Type B pancreatic cell (in vitro differentiated cells): ENCODE results near the gene PAX7. TPM values are rescaled to one million over a fixed set of nuclear protein-coding genes. Genes with fewer than 3 reads are reported as not detected.

ENCODE experiments used
- DNase-seq: peaks from one replicate; pipeline ENCODE4 v3.0.0; 2021; ENCODE audit warnings: mixed read lengths; ENCODE audit not compliant: unreplicated experiment; ENCODE audit errors: extremely low spot score
- H3K27ac Mint-ChIP-seq: 2 replicates; pipeline ENCODE4 v1.8.0; 2021; ENCODE audit warnings: mild to moderate bottlenecking, mixed read lengths
- H3K27me3 Mint-ChIP-seq: 2 replicates; pipeline ENCODE4 v1.8.0; 2021; ENCODE audit warnings: mixed read lengths
- H3K36me3 Mint-ChIP-seq: 2 replicates; pipeline ENCODE4 v1.8.0; 2021; ENCODE audit warnings: mixed read lengths
- H3K4me1 Mint-ChIP-seq: one replicate; pipeline ENCODE4 v1.8.0; 2021; ENCODE audit warnings: mixed read lengths; ENCODE audit not compliant: unreplicated experiment
- H3K4me3 Mint-ChIP-seq: 2 replicates; pipeline ENCODE4 v1.8.0; 2021; ENCODE audit warnings: mild to moderate bottlenecking, mixed read lengths
- H3K9me3 Mint-ChIP-seq: 2 replicates; pipeline ENCODE4 v1.8.0; 2021; ENCODE audit warnings: mixed read lengths
- CTCF ChIP-seq: fragments of 200-600 bp; sonication (generic); conservative IDR thresholded peaks from 2 replicates; pipeline ENCODE4 v1.5.0; 2021; ENCODE audit warnings: antibody characterized with exemption, mild to moderate bottlenecking
- total RNA-seq: library from RNA; stranded (reverse); gene quantifications from 2 replicates; pipeline ENCODE4 v1.2.1, GENCODE V29; 2021; ENCODE audit warnings: low replicate concordance

Gene PAX7
- total RNA-seq, 1 donor from 2014 or later: 2.9 TPM

GRCh38 chr1:18795002-18795689, 164.5 kb downstream of the PAX7 start:
- no peak for DNase-seq
- peaks cover 8% of the 10 kb centered on the region for H3K4me1 Mint-ChIP-seq
- no peaks in the 10 kb centered on the region for H3K9me3 Mint-ChIP-seq
- H3K36me3 Mint-ChIP-seq: no peaks in the 10 kb centered on the region
- H3K27ac Mint-ChIP-seq: no peak overlapping the region
- H3K27me3 Mint-ChIP-seq: peaks cover 50% of the 10 kb centered on the region
- TF ChIP-seq CTCF: no peak
- H3K4me3 Mint-ChIP-seq: no peak overlapping the region

- H3K4me3 Mint-ChIP-seq: no peak overlapping the region
- no peak overlapping the region for H3K27ac Mint-ChIP-seq
- H3K36me3 Mint-ChIP-seq: no peaks in the 10 kb centered on the region
- no peak for TF ChIP-seq CTCF
- peaks cover 8% of the 10 kb centered on the region for H3K4me1 Mint-ChIP-seq
- H3K9me3 Mint-ChIP-seq: no peaks in the 10 kb centered on the region
- peaks cover 34% of the 10 kb centered on the region for H3K27me3 Mint-ChIP-seq
- DNase-seq: no peak
Measured at GRCh38 chr1:18796950-18797349, 166.3 kb downstream of the PAX7 start.

Other genes starting within 250 kb of the PAX7 start
- gene KLHDC7A, start 149.9 kb upstream of the PAX7 start, total RNA-seq: 0.38 and 0.94 TPM in 2 replicates
- gene TAS1R2, start 228.8 kb downstream of the PAX7 start, total RNA-seq: not detected in 2 replicates